22Rv1 (cell line): ENCODE results near the gene ARHGAP26.

Experiments
- CTCF ChIP-seq: fragments of 450-650 bp; IDR thresholded peaks from 2 replicates; pipeline ENCODE4 v1.5.1; 2017; ENCODE audit warnings: mild to moderate bottlenecking
- ZFX ChIP-seq: fragments of 450-650 bp; IDR thresholded peaks from 2 replicates; pipeline ENCODE4 v1.6.1; 2017; ENCODE audit warnings: antibody characterized with exemption, borderline replicate concordance

GRCh38 chr5:143086908-143087637, 316.9 kb downstream of the ARHGAP26 start:
- no peak for TF ChIP-seq CTCF
- TF ChIP-seq ZFX, result no peak
